HG03565 (cell line): Measurements from ENCODE around the gene TBKBP1.

ENCODE experiments used
- ATAC-seq: cut with Tn5 transposase; IDR thresholded peaks from one replicate; pipeline ENCODE4 v1.9.1; 2021; ENCODE audit warnings: mild to moderate bottlenecking, moderate library complexity; ENCODE audit not compliant: unreplicated experiment

TBKBP1 gene

DNA sequence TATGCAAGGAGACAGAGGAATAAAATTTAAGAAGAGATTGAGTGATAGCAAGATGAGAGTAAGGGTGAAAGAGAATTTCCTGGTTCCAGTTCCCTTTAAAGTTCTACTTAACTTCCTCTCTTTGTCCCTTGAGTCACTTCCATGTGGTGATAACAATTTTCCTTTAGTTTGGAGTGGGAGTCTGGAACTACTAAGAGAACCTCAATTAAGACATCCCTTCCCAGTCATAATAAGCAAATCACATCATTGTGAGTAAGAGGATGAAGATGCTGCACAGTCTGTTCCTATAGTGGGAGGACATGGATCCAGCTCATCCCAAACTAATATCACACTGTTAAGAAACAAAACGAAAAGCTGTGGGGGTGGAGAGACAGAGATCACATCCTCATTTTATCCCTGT lies 63.4 kb downstream of the TBKBP1 start:
- ATAC-seq = no peak

DNA sequence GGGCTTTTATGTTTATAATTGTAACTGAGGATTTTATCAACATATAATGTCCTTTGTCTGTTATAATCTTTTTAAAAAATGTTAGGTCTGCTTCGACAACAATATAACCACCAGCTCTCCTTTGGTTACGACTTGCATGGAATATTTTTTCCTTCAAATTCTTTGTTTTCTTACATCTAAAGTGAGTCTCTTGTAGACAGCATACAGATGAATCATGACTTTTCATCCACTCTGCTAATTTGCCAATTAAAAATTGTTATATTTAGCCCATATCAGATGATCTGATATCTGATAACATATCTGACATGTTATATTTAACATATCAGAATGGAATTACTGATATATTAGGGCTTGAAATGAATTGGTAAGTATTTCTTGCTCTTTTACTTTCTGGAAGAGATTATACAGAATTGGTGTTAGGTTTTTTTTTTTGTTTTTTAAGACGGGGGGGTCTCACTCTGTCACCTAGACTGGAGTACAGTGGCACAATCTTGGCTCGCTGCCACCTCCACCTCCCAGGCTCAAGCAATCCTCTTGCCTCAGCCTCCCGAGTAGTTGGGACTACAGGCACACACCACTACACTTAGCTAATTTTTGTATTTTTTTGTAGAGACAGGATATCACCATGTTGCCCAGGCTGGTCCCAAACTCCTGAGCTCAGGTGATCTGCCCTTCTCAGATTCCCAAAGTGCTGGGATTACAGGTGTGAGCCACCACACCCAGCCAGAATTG lies 66.6 kb downstream of the TBKBP1 start:
- no peak for ATAC-seq
